Activated B cell treated with CpG ODN at 0.5 μM for 24 hours (primary cell): ENCODE measurements around the gene DRAM2. TPM values are rescaled to one million over a fixed set of nuclear protein-coding genes. Genes with fewer than 3 reads are reported as not detected.
A peak's percentile ranks its signal among the peaks of the same experiment; 100 is the strongest.
"Not testable (repeated sequence)": the region's sequence is repeated elsewhere in the genome, so short reads cannot be mapped to it uniquely, and the experiment has no call there.

Source experiments
- ATAC-seq: fragments of 200-7000 bp; cut with Tn5 transposase; one replicate; pipeline ENCODE4 v1.10.0; 2021; ENCODE audit warnings: low read depth, mild to moderate bottlenecking, moderate library complexity
- CTCF ChIA-PET: fragments of 350-600 bp; sonication (Branson Sonifier 250); formaldehyde crosslinking; loops from one replicate; lab custom pipeline; 2021; ENCODE audit warnings: antibody characterized with exemption; lab: Charles Lee
- POLR2A ChIA-PET: fragments of 350-600 bp; sonication (Branson Sonifier 250); formaldehyde crosslinking; loops from one replicate; lab custom pipeline; 2021; ENCODE audit warnings: antibody characterized with exemption; lab: Charles Lee
- DNase-seq: peaks from one replicate; pipeline ENCODE4 v3.0.0; 2022
- H3K27ac Mint-ChIP-seq: one replicate; pipeline ENCODE4 v1.8.0; 2020; ENCODE audit warnings: mixed read lengths
- H3K27me3 Mint-ChIP-seq: one replicate; pipeline ENCODE4 v1.8.0; 2021; ENCODE audit warnings: mixed read lengths
- H3K36me3 Mint-ChIP-seq: one replicate; pipeline ENCODE4 v1.8.0; 2021; ENCODE audit warnings: low read depth, mixed read lengths
- H3K4me1 Mint-ChIP-seq: one replicate; pipeline ENCODE4 v1.8.0; 2021; ENCODE audit warnings: mixed read lengths
- H3K4me3 Mint-ChIP-seq: one replicate; pipeline ENCODE4 v1.8.0; 2020; ENCODE audit warnings: mild to moderate bottlenecking, mixed read lengths
- H3K9me3 Mint-ChIP-seq: one replicate; pipeline ENCODE4 v1.8.0; 2020; ENCODE audit warnings: mixed read lengths
- CTCF ChIP-seq: fragments of 200-600 bp; IDR thresholded peaks from one replicate; pipeline ENCODE4 v1.8.0; 2022; ENCODE audit warnings: antibody characterized with exemption, mild to moderate bottlenecking
- intact Hi-C: fragments of 100-400 bp; cut with micrococcal nuclease; formaldehyde crosslinking; loops from one replicate; pipeline ENCODE4 v1.15.1; 2024
- total RNA-seq: library from RNA; stranded (reverse); gene quantifications from 2 replicates; pipeline ENCODE4 v1.2.3, GENCODE V29; 2022

Gene DRAM2
- total RNA-seq, 1 donor from 2014 or later: 77.6 TPM

GRCh38 chr1:111082421-111083203, 57.3 kb downstream of the DRAM2 start:
- CTCF ChIA-PET: no interaction called here
- Mint-ChIP-seq H3K27me3 (no peaks in the 10 kb centered on the region), H3K27ac (peak overlapping the region; percentile 68), H3K4me1 (peaks cover 26% of the 10 kb centered on the region), H3K9me3 (peaks cover 6% of the 10 kb centered on the region), H3K4me3 (peak overlapping the region; percentile 21), H3K36me3 (no peaks in the 10 kb centered on the region)
- intact Hi-C loops: loop anchor here (5.0 kb wide), 1 partner anchor 45 kb away; no protein-coding TSS in a partner anchor
- ATAC-seq (peak; percentile 75), DNase-seq (no peak)
- no peak for TF ChIP-seq CTCF
- POLR2A ChIA-PET: no interaction called here

GRCh38 chr1:111079329-111079728, 60.6 kb downstream of the DRAM2 start:
- peaks cover 18% of the 10 kb centered on the region for H3K4me1 Mint-ChIP-seq
- H3K27me3 Mint-ChIP-seq, ATAC-seq, H3K4me3 Mint-ChIP-seq, intact Hi-C loops, H3K36me3 Mint-ChIP-seq, H3K27ac Mint-ChIP-seq, DNase-seq, CTCF ChIA-PET, H3K9me3 Mint-ChIP-seq, POLR2A ChIA-PET: not testable (repeated sequence)

GRCh38 chr1:111077312-111077711, 62.6 kb downstream of the DRAM2 start:
- H3K9me3 Mint-ChIP-seq, H3K36me3 Mint-ChIP-seq, POLR2A ChIA-PET, ATAC-seq, H3K27ac Mint-ChIP-seq, H3K4me3 Mint-ChIP-seq, CTCF ChIA-PET, intact Hi-C loops, H3K27me3 Mint-ChIP-seq, H3K4me1 Mint-ChIP-seq, DNase-seq: not testable (repeated sequence)

Other genes with a start within 250 kb of the DRAM2 start
- gene LRIF1, start 176.2 kb downstream of the DRAM2 start, total RNA-seq: 16.7 and 17.0 TPM in 2 replicates
- gene CEPT1, start 130 bp upstream of the DRAM2 start, total RNA-seq: 74.4 and 87.0 TPM in 2 replicates
- gene DENND2D, start 60.6 kb upstream of the DRAM2 start, total RNA-seq: 48.9 and 58.6 TPM in 2 replicates
- gene CHI3L2, start 87.6 kb upstream of the DRAM2 start, total RNA-seq: 19.6 and 23.6 TPM in 2 replicates
- gene CHIA, start 150.8 kb upstream of the DRAM2 start, total RNA-seq: not detected in 2 replicates